ENCODE data around the gene CDKN2B-AS1.

DNA sequence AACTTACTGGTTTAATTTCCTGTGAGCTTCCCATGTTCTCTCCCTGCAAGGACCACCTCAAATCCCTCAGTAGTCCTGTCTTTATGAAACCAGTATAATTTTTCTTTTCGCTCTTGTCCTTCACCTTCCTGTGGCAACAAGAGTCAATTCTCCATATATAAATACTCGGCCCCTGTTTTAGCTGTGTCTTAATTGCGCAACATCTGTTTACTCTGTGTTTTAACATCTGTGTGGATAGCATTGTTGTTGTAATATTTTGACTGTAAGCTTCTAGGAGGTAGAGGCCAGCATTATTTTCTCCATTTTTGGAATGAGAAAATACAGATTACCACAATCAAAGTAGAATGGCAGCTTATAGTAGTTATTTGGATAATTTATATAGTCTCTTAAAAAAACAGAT lies 44.7 kb downstream of the CDKN2B-AS1 start:
- TF ChIP-seq FOXP4 (CRISPR knock-in tag; IDR thresholded peaks at IDR 0.05) (no peak), ZNF232 (CRISPR knock-in tag; IDR thresholded peaks at IDR 0.05) (no peak), NFYB (CRISPR knock-in tag; conservative IDR thresholded peaks at IDR 0.05; ENCODE audit: low read depth) (no peak)
- TF ChIP-seq, protein P1, sequence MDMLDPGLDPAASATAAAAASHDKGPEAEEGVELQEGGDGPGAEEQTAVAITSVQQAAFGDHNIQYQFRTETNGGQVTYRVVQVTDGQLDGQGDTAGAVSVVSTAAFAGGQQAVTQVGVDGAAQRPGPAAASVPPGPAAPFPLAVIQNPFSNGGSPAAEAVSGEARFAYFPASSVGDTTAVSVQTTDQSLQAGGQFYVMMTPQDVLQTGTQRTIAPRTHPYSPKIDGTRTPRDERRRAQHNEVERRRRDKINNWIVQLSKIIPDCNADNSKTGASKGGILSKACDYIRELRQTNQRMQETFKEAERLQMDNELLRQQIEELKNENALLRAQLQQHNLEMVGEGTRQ (CRISPR knock-in tag; IDR thresholded peaks at IDR 0.05) = no peak
